Fibroblast of villous mesenchyme (primary cell): ENCODE results near the gene EIF1B. TPM values are rescaled to one million over a fixed set of nuclear protein-coding genes. Genes with fewer than 3 reads are reported as not detected.

Experiments
- DNase-seq: peaks from one replicate; pipeline ENCODE4 v3.0.0-alpha.2; 2010; ENCODE audit warnings: low read depth
- H3K4me3 ChIP-seq: 2 replicates; pipeline ENCODE4 v1.5.1; 2011; ENCODE audit warnings: low read depth, mild to moderate bottlenecking, low read length
- CTCF ChIP-seq: IDR thresholded peaks from 2 replicates; pipeline ENCODE4 v1.5.1; 2012; ENCODE audit warnings: low read depth, mild to moderate bottlenecking, low read length; ENCODE audit not compliant: insufficient read depth
- total RNA-seq: library from RNA; depleted of rRNA; stranded (reverse); fragments of >200 nt; gene quantifications from 2 replicates; pipeline ENCODE4 v1.2.3, GENCODE V29; 2012

Gene EIF1B
- total RNA-seq = 13.5 and 19.0 TPM in 2 replicates

- peak within 1 kb of the TSS; percentile 85 for H3K4me3 ChIP-seq
- DNase-seq = peak; percentile 98
- peak; percentile 77 for TF ChIP-seq CTCF
Observed at GRCh38 chr3:40309418-40309924, at the start of gene EIF1B. Gene EIF1B, plus strand, starts transcription at chr3:40309707. Its CDS starts 235 bp downstream, at chr3:40309942.

- DNase-seq = no peak
- no peak overlapping the region for H3K4me3 ChIP-seq
- TF ChIP-seq CTCF = no peak
Observed at GRCh38 chr3:40262331-40262730, 47.2 kb upstream of the EIF1B start.

DNA sequence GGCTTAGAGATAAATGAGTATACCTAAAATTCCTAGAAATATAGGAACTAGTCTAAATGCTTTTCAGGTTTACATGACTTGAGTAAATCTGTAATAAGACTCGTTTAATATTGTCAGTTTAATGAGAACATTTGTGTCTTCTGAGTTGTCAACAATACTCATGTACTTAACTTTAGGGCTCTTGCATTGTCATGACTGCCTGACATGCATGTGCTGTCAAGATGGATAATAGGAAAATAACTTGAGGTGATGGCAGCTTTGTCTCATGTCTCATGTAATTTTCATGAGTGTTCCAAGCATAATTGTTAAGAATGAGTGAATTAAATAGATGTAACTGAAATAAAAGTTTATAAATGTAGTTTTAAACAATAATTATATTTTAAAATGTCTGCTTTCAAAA lies 45.1 kb upstream of the EIF1B start:
- TF ChIP-seq CTCF = no peak
- H3K4me3 ChIP-seq = no peak overlapping the region

DNA sequence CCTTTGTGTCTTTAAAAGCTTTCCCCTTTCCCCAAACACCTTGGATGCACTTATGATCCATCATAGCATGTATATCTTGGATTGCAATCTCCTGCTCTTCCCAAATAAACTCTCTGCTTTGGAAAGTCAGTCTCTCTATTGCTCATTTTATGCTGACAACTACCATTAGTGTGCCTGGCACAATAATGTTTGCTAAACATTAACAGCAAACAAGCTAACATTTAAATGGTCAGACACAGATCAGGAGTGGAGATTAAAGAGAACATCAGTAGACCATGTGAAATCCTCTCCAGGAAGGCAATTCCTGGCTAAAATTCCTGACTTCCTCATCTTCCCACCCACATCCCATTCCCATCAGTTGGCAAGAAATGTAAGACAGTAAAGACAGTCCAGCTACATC lies 44.3 kb upstream of the EIF1B start:
- DNase-seq = no peak
- no peak overlapping the region for H3K4me3 ChIP-seq
- TF ChIP-seq CTCF = no peak

More for the DNA sequence above, 45.1 kb upstream of the EIF1B start:
- DNase-seq = no peak

- no peak for TF ChIP-seq CTCF
- H3K4me3 ChIP-seq = no peak overlapping the region
- no peak for DNase-seq
Observed at GRCh38 chr3:40267937-40268724, 41.4 kb upstream of the EIF1B start.

DNA sequence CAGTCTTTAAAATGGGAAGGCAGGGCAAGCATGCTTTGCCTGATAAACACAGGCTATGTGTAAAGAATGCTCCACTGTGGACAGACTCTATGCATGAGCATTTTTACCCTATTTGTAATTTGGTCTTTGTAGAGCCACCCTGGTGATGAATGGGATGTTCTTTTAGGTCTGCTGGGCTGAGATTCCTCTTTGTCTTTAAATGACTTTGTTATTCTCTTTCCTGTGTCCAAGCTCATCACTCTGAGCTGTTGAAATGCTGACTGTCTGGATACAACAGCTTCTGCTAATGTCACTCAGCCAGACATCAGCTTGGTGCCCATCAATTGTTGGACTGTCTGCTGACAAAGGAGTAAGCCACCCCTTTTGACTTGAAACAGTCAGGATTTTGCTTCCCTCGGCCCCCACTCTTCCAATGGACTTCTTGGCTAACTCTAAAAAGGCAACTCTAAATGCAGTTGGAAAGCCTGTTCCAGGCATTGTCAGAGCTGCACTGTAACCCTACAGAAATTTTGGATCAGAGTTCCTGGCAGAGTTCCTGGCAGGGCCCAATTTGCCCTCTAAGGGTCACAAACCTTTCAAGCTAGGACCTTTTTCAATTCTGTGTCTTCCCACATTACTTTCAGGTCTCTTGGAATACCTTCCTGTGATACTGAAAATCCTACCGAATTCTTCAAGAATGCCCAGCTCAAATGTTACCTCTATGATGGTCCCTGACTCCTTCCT lies 40.5 kb upstream of the EIF1B start:
- TF ChIP-seq CTCF = no peak
- DNase-seq = no peak
- H3K4me3 ChIP-seq = no peak overlapping the region
